ENCODE data around the gene CPSF3. TPM values are rescaled to one million over a fixed set of nuclear protein-coding genes. Genes with fewer than 3 reads are reported as not detected.

The CPSF3 gene
- total and polyA plus RNA-seq, 2 of the 13 experiments (the other 11 are each of a cell fraction or from before 2014, with no cell fraction given), result 19.8 to 93.0 TPM

DNA sequence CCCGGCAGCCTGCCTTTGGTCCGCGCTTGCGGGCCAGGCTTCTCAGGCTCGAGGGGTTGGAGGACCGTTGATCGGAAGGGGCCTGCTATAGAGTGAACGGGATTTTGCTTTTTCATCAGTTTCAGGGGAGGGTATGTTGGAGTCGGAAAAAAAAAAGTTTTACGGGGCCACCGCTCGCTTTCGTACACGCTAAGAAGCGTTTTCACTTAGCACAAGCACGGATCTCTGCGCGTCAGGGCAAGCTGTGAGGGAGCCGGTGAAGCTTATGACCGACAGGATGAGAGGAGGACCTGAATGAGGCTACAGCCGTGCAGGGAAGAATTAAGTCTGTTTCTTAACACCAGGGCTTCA lies 443 bp downstream of the CPSF3 start (continued):
- TF ChIP-seq NFATC3 (CRISPR knock-in tag; IDR thresholded peaks at IDR 0.05) (no peak), ZBTB20 (CRISPR knock-in tag; IDR thresholded peaks at IDR 0.05; ENCODE audit: borderline replicate concordance, low read depth) (no peak), ASH2L (IDR thresholded peaks at IDR 0.05; ENCODE audit: insufficient read length, low read depth, low read length) (peak; percentile 84), KDM5A (IDR thresholded peaks at IDR 0.05; ENCODE audit: borderline replicate concordance, low read length) (peak; percentile 92), MBD4 (IDR thresholded peaks at IDR 0.05; ENCODE audit: borderline replicate concordance, low read length) (no peak), PITX1 (CRISPR knock-in tag; IDR thresholded peaks at IDR 0.05) (no peak)
- TF ChIP-seq, protein P1, sequence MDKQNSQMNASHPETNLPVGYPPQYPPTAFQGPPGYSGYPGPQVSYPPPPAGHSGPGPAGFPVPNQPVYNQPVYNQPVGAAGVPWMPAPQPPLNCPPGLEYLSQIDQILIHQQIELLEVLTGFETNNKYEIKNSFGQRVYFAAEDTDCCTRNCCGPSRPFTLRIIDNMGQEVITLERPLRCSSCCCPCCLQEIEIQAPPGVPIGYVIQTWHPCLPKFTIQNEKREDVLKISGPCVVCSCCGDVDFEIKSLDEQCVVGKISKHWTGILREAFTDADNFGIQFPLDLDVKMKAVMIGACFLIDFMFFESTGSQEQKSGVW (CRISPR knock-in tag; IDR thresholded peaks at IDR 0.05; ENCODE audit: borderline replicate concordance), result no peak
- TF ChIP-seq, protein P2, sequence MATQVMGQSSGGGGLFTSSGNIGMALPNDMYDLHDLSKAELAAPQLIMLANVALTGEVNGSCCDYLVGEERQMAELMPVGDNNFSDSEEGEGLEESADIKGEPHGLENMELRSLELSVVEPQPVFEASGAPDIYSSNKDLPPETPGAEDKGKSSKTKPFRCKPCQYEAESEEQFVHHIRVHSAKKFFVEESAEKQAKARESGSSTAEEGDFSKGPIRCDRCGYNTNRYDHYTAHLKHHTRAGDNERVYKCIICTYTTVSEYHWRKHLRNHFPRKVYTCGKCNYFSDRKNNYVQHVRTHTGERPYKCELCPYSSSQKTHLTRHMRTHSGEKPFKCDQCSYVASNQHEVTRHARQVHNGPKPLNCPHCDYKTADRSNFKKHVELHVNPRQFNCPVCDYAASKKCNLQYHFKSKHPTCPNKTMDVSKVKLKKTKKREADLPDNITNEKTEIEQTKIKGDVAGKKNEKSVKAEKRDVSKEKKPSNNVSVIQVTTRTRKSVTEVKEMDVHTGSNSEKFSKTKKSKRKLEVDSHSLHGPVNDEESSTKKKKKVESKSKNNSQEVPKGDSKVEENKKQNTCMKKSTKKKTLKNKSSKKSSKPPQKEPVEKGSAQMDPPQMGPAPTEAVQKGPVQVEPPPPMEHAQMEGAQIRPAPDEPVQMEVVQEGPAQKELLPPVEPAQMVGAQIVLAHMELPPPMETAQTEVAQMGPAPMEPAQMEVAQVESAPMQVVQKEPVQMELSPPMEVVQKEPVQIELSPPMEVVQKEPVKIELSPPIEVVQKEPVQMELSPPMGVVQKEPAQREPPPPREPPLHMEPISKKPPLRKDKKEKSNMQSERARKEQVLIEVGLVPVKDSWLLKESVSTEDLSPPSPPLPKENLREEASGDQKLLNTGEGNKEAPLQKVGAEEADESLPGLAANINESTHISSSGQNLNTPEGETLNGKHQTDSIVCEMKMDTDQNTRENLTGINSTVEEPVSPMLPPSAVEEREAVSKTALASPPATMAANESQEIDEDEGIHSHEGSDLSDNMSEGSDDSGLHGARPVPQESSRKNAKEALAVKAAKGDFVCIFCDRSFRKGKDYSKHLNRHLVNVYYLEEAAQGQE (IDR thresholded peaks at IDR 0.05; ENCODE audit: borderline replicate concordance in 1 of 2, low read depth in 1 of 2, low read length in 2 of 2), result no peak
- TF ChIP-seq, protein P3, sequence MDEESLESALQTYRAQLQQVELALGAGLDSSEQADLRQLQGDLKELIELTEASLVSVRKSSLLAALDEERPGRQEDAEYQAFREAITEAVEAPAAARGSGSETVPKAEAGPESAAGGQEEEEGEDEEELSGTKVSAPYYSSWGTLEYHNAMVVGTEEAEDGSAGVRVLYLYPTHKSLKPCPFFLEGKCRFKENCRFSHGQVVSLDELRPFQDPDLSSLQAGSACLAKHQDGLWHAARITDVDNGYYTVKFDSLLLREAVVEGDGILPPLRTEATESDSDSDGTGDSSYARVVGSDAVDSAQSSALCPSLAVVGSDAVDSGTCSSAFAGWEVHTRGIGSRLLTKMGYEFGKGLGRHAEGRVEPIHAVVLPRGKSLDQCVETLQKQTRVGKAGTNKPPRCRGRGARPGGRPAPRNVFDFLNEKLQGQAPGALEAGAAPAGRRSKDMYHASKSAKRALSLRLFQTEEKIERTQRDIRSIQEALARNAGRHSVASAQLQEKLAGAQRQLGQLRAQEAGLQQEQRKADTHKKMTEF (CRISPR knock-in tag; IDR thresholded peaks at IDR 0.05), result no peak
- TF ChIP-seq, protein P4, sequence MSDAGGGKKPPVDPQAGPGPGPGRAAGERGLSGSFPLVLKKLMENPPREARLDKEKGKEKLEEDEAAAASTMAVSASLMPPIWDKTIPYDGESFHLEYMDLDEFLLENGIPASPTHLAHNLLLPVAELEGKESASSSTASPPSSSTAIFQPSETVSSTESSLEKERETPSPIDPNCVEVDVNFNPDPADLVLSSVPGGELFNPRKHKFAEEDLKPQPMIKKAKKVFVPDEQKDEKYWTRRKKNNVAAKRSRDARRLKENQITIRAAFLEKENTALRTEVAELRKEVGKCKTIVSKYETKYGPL (CRISPR knock-in tag; IDR thresholded peaks at IDR 0.05), result no peak
- TF ChIP-seq, protein P5, sequence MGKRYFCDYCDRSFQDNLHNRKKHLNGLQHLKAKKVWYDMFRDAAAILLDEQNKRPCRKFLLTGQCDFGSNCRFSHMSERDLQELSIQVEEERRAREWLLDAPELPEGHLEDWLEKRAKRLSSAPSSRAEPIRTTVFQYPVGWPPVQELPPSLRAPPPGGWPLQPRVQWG (CRISPR knock-in tag; IDR thresholded peaks at IDR 0.05; ENCODE audit: borderline replicate concordance, low read depth), result no peak
- TF ChIP-seq, protein P6, sequence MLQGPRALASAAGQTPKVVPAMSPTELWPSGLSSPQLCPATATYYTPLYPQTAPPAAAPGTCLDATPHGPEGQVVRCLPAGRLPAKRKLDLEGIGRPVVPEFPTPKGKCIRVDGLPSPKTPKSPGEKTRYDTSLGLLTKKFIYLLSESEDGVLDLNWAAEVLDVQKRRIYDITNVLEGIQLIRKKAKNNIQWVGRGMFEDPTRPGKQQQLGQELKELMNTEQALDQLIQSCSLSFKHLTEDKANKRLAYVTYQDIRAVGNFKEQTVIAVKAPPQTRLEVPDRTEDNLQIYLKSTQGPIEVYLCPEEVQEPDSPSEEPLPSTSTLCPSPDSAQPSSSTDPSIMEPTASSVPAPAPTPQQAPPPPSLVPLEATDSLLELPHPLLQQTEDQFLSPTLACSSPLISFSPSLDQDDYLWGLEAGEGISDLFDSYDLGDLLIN (CRISPR knock-in tag; IDR thresholded peaks at IDR 0.05; ENCODE audit: borderline replicate concordance), result no peak
- TF ChIP-seq, protein P7, sequence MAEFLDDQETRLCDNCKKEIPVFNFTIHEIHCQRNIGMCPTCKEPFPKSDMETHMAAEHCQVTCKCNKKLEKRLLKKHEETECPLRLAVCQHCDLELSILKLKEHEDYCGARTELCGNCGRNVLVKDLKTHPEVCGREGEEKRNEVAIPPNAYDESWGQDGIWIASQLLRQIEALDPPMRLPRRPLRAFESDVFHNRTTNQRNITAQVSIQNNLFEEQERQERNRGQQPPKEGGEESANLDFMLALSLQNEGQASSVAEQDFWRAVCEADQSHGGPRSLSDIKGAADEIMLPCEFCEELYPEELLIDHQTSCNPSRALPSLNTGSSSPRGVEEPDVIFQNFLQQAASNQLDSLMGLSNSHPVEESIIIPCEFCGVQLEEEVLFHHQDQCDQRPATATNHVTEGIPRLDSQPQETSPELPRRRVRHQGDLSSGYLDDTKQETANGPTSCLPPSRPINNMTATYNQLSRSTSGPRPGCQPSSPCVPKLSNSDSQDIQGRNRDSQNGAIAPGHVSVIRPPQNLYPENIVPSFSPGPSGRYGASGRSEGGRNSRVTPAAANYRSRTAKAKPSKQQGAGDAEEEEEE (CRISPR knock-in tag; IDR thresholded peaks at IDR 0.05; ENCODE audit: borderline replicate concordance), result no peak
- TF ChIP-seq, protein P8, sequence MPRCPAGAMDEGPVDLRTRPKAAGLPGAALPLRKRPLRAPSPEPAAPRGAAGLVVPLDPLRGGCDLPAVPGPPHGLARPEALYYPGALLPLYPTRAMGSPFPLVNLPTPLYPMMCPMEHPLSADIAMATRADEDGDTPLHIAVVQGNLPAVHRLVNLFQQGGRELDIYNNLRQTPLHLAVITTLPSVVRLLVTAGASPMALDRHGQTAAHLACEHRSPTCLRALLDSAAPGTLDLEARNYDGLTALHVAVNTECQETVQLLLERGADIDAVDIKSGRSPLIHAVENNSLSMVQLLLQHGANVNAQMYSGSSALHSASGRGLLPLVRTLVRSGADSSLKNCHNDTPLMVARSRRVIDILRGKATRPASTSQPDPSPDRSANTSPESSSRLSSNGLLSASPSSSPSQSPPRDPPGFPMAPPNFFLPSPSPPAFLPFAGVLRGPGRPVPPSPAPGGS (CRISPR knock-in tag; IDR thresholded peaks at IDR 0.05), result no peak
